SK-N-SH (cell line): ENCODE results near the gene DQX1. TPM values are rescaled to one million over a fixed set of nuclear protein-coding genes. Genes with fewer than 3 reads are reported as not detected.

Source experiments
- CTCF ChIA-PET: fragments of 300-600, 350-600 bp; formaldehyde crosslinking; extraction: SDS; loops from one replicate; lab custom pipeline; 2021; lab: Yijun Ruan, JAX
- POLR2A ChIA-PET: fragments of 350-600 bp; sonication (Branson Sonifier 250); formaldehyde crosslinking; extraction: SDS; loops from one replicate; lab custom pipeline; 2020; ENCODE audit warnings: antibody characterized with exemption, inconsistent platforms; lab: Yijun Ruan, JAX
- DNase-seq: peaks from one replicate; pipeline ENCODE4 v3.0.0; 2012
- H2AFZ ChIP-seq: fragments of 200-600 bp; sonication (generic); 2 replicates; pipeline ENCODE4 v1.8.1; 2016; ENCODE audit warnings: antibody characterized with exemption, mild to moderate bottlenecking, low read depth
- H3F3A ChIP-seq: fragments of 200-600 bp; sonication (generic); replicated peaks from 2 replicates; pipeline ENCODE3; 2016; ENCODE audit warnings: antibody characterized with exemption, mild to moderate bottlenecking; ENCODE audit not compliant: insufficient read depth
- H3K27ac ChIP-seq, 2 experiments: fragments of 200-500 bp in 1 of 2; fragments of 200-600 bp in 1 of 2; sonication (Bioruptor generic) in 1 of 2; sonication (generic), shearing (Covaris generic) in 1 of 2; 2 replicates each; pipeline versions ENCODE4 v1.5.1 to v1.6.1; 2014 to 2016; ENCODE audit warnings: low read depth in 2 of 2, inconsistent platforms in 1 of 2, low read length in 1 of 2, mild to moderate bottlenecking in 1 of 2, mixed read lengths in 1 of 2
- H3K27me3 ChIP-seq: fragments of 200-600 bp; sonication (generic), shearing (Covaris generic); 2 replicates; pipeline ENCODE4 v1.6.1; 2016; ENCODE audit warnings: mixed run types; ENCODE audit not compliant: insufficient read depth
- H3K36me3 ChIP-seq, 2 experiments: fragments of 200-500 bp in 1 of 2; fragments of 200-600 bp in 1 of 2; sonication (Bioruptor generic) in 1 of 2; sonication (generic) in 1 of 2; replicated peaks in 1 of 2; 2 replicates each; pipeline versions ENCODE3 to v1.5.1; 2014 to 2016; ENCODE audit warnings: low read length in 1 of 2, mild to moderate bottlenecking in 1 of 2; ENCODE audit not compliant: insufficient read depth in 2 of 2, control insufficient read depth in 1 of 2
- H3K4me1 ChIP-seq, 2 experiments: fragments of 200-500 bp in 1 of 2; fragments of 200-600 bp in 1 of 2; sonication (Bioruptor generic) in 1 of 2; sonication (generic), shearing (Covaris generic) in 1 of 2; 2 replicates each; pipeline versions ENCODE4 v1.5.1 to v1.6.1; 2014 to 2016; ENCODE audit warnings: low read depth in 1 of 2, low read length in 1 of 2, mixed run types in 1 of 2; ENCODE audit not compliant: insufficient read depth in 2 of 2, control insufficient read depth in 1 of 2
- H3K4me2 ChIP-seq: fragments of 200-600 bp; sonication (generic), shearing (Covaris generic); 2 replicates; pipeline ENCODE4 v1.6.1; 2017; ENCODE audit warnings: mixed run types
- H3K4me3 ChIP-seq, 2 experiments: fragments of 200-500 bp in 1 of 2; fragments of 200-600 bp in 1 of 2; sonication (Bioruptor generic) in 1 of 2; sonication (generic), shearing (Covaris generic) in 1 of 2; 2 replicates each; pipeline versions ENCODE4 v1.5.1 to v1.8.1; 2014 to 2016; ENCODE audit warnings: low read depth in 2 of 2, inconsistent platforms in 1 of 2, low read length in 1 of 2, mild to moderate bottlenecking in 1 of 2, mixed read lengths in 1 of 2, moderate library complexity in 1 of 2
- H3K79me2 ChIP-seq: fragments of 200-600 bp; sonication (generic); 2 replicates; pipeline ENCODE4 v1.8.1; 2017; ENCODE audit warnings: mild to moderate bottlenecking; ENCODE audit not compliant: insufficient read depth
- H3K9ac ChIP-seq: fragments of 200-600 bp; sonication (generic); 2 replicates; pipeline ENCODE4 v1.6.1; 2017; ENCODE audit warnings: mixed run types
- H3K9me2 ChIP-seq: fragments of 200-600 bp; sonication (generic); 2 replicates; pipeline ENCODE4 v1.6.1; 2017; ENCODE audit warnings: mixed run types
- H3K9me3 ChIP-seq: fragments of 200-600 bp; sonication (generic); 2 replicates; pipeline ENCODE4 v1.6.1; 2017; ENCODE audit warnings: mixed run types, mild to moderate bottlenecking, moderate library complexity
- H4K20me1 ChIP-seq: fragments of 200-600 bp; sonication (generic); 2 replicates; pipeline ENCODE4 v1.6.1; 2017; ENCODE audit warnings: mild to moderate bottlenecking, mixed run types; ENCODE audit not compliant: insufficient read depth
- CHD2 ChIP-seq: fragments of 150-350 bp; IDR thresholded peaks from 2 replicates; pipeline ENCODE4 v1.6.1; 2018; ENCODE audit warnings: low read length; ENCODE audit not compliant: partially characterized antibody
- ELF1 ChIP-seq: IDR thresholded peaks from 2 replicates; pipeline ENCODE4 v1.4.0; 2012
- FOXJ3 ChIP-seq: sonication (generic); formaldehyde crosslinking; IDR thresholded peaks from 2 replicates; pipeline ENCODE4 v1.5.1; 2020; ENCODE audit warnings: mild to moderate bottlenecking, missing genetic modification reagents
- GATA2 ChIP-seq: sonication (generic); formaldehyde crosslinking; IDR thresholded peaks from 2 replicates; pipeline ENCODE4 v1.5.0; 2020; ENCODE audit warnings: mild to moderate bottlenecking, missing genetic modification reagents
- IRF3 ChIP-seq: fragments of 150-350 bp; IDR thresholded peaks from 2 replicates; pipeline ENCODE4 v1.6.1; 2016; ENCODE audit warnings: mild to moderate bottlenecking, low read depth, low read length
- MAX ChIP-seq: IDR thresholded peaks from 2 replicates; pipeline ENCODE4 v1.4.0; 2012; ENCODE audit warnings: low read depth
- MXI1 ChIP-seq: IDR thresholded peaks from 2 replicates; pipeline ENCODE4 v1.6.1; 2012; ENCODE audit warnings: mild to moderate bottlenecking, low read depth, low read length, improper control_type of control experiment
- NFIC ChIP-seq: IDR thresholded peaks from 2 replicates; pipeline ENCODE4 v1.4.0; 2012; ENCODE audit warnings: borderline replicate concordance
- PBX3 ChIP-seq: IDR thresholded peaks from 2 replicates; pipeline ENCODE4; 2012
- POLR2AphosphoS5 ChIP-seq: IDR thresholded peaks from 2 replicates; pipeline ENCODE4 v1.6.1; 2012; ENCODE audit warnings: low read depth, low read length
- RAD21 ChIP-seq: IDR thresholded peaks from 2 replicates; pipeline ENCODE4 v1.6.1; 2012; ENCODE audit warnings: mild to moderate bottlenecking, low read length
- RCOR1 ChIP-seq: fragments of 150-350 bp; IDR thresholded peaks from 2 replicates; pipeline ENCODE4 v1.6.1; 2017; ENCODE audit warnings: antibody characterized with exemption, low read length
- RFX5 ChIP-seq: IDR thresholded peaks from 2 replicates; pipeline ENCODE4 v1.6.1; 2012; ENCODE audit warnings: mild to moderate bottlenecking, improper control_type of control experiment, low read length
- RXRA ChIP-seq: IDR thresholded peaks from 2 replicates; pipeline ENCODE4 v1.4.0; 2012; ENCODE audit warnings: low read depth, mild to moderate bottlenecking, borderline replicate concordance
- SIN3A ChIP-seq: IDR thresholded peaks from 2 replicates; pipeline ENCODE4 v1.6.1; 2012; ENCODE audit warnings: low read depth, mild to moderate bottlenecking, low read length, moderate library complexity, borderline replicate concordance
- SMC3 ChIP-seq: IDR thresholded peaks from 2 replicates; pipeline ENCODE4 v1.6.1; 2012; ENCODE audit warnings: low read depth, low read length, improper control_type of control experiment
- TEAD4 ChIP-seq: IDR thresholded peaks from 2 replicates; pipeline ENCODE4 v1.4.0; 2012; ENCODE audit warnings: mild to moderate bottlenecking, borderline replicate concordance; ENCODE audit not compliant: insufficient read depth
- USF2 ChIP-seq: fragments of 150-350 bp; IDR thresholded peaks from 2 replicates; pipeline ENCODE4 v1.6.1; 2017; ENCODE audit warnings: antibody characterized with exemption, low read length, low read depth, borderline replicate concordance
- YY1 ChIP-seq: IDR thresholded peaks from 2 replicates; pipeline ENCODE4 v1.4.0; 2012; ENCODE audit warnings: low read depth, mild to moderate bottlenecking
- ZBTB33 ChIP-seq: IDR thresholded peaks from 2 replicates; pipeline ENCODE4 v1.4.0; 2012; ENCODE audit warnings: low read depth, borderline replicate concordance
- whole genome bisulfite sequencing: methylation state at CpG from one replicate; pipeline ENCODE4 v1.1.6; 2017; ENCODE audit warnings: low lambda C conversion rate; 5-methylcytosine and 5-hydroxymethylcytosine counted together
- polyA plus RNA-seq, 3 experiments: library from polyadenylated mRNA; depleted of rRNA; stranded (reverse); fragments of >200 nt; gene quantifications; 2 replicates each; pipeline ENCODE4 v1.2.3, GENCODE V29; 2012

DQX1 gene
- polyA plus RNA-seq, 1 of the 3 experiments (the other 2 are of a cell fraction) = 1.6 TPM

- no peak for DNase-seq
- Histone ChIP-seq H2AFZ (no peak overlapping the region), H3F3A (peaks cover 7% of the 10 kb centered on the region), H4K20me1 (no peaks in the 10 kb centered on the region), H3K4me1 (no peaks in the 10 kb centered on the region), H3K9me2 (no peaks in the 10 kb centered on the region), H3K9ac (no peak overlapping the region), H3K79me2 (no peaks in the 10 kb centered on the region), H3K4me2 (no peak overlapping the region), H3K27ac (no peak overlapping the region), H3K9me3 (no peaks in the 10 kb centered on the region), H3K27me3 (no peaks in the 10 kb centered on the region), H3K36me3 (peaks cover 3% of the 10 kb centered on the region in 2 experiments), H3K4me3 (no peak overlapping the region)
- WGBS = 95% methylated on average over 1 of the region's 1 CpG
- TF ChIP-seq RFX5 (no peak), ZBTB33 (no peak), MAX (no peak), RCOR1 (no peak), USF2 (no peak), RXRA (no peak), SMC3 (no peak), NFIC (no peak), PBX3 (no peak), ELF1 (no peak), YY1 (no peak), RAD21 (no peak), FOXJ3 (CRISPR knock-in tag) (no peak), SIN3A (no peak), MXI1 (no peak), POLR2AphosphoS5 (no peak), IRF3 (no peak), TEAD4 (no peak), GATA2 (no peak), CHD2 (no peak)
- CTCF ChIA-PET = interaction anchor here (1.3 to 5.6 kb wide), 2 partner anchors 10 to 41 kb away, joined by 3 to 26 read pairs; no protein-coding TSS in a partner anchor
- POLR2A ChIA-PET = no interaction called here
Observed at GRCh38 chr2:74542978-74543377, 16.9 kb upstream of the DQX1 start.
